Activated CD8-positive, alpha-beta memory T cell treated with anti-CD3 and anti-CD28 coated beads for 48 hours (primary cell): Measurements from ENCODE around the gene TMTC1.
"Not testable (repeated sequence)": the region's sequence is repeated elsewhere in the genome, so short reads cannot be mapped to it uniquely, and the experiment has no call there.

Source experiments
- DNase-seq, 3 experiments: peaks; one replicate each; pipeline ENCODE4 v3.0.0-alpha.2; 2020; ENCODE audit warnings: low read depth in 2 of 3, low spot score in 2 of 3

TMTC1 gene

DNA sequence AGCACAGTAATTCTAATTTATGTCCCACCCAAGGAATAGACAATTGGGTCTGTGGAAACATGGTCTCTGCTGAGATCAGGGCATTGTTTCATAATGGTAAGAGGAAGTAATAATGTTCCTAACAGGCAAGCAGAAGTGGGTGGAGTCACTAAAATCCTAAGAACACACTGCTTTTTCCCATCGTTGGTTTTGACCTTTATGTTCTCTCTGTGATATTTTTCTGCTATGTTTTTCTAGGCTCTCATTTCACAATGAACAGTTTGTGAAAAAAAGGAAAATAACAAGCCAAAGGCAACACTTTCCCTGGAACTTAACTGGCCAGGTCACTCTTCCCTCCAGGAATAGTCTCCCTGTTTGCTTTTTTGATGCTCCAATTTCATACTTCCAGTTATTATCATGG, 205.7 kb downstream of the TMTC1 start:
- DNase-seq = no peak

DNA sequence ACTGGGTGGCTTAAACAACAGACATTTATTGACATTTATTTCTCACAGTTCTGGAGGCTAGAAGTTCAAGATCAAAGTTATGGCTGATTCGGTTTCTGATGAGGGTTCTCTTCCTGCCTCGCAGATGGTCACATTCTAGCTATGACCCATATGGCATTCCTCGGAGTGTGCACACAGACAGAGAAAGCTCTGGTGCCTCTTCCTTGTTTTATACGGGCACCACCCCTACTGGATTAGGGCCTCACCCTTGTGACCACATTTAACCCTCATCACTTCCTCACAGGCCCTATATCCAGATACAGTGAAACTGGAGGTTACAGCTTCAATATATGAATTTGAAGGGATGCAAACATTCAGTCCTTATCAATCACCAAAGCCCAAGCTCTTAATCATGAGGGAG, 209.2 kb downstream of the TMTC1 start:
- DNase-seq = no peak

DNA sequence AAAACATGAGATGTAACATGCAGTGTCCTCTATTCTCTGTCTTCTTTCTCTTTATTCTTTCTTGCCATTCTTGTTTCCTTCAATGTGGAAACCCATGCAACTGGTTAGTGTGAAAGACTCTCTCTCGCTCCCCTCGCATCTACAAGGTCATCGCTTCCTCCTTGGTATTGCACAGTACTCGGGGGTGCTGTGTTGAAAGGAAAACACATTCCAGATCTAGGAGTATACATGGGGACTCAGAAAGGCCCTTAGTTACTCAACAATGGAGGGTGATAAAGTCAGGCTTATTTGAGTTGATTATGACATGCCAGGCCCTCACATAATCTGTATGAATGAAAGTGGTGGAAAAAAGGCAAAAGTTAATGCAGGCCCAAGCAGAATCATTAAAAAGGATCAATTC, 210.8 kb downstream of the TMTC1 start:
- no peak for DNase-seq

DNA sequence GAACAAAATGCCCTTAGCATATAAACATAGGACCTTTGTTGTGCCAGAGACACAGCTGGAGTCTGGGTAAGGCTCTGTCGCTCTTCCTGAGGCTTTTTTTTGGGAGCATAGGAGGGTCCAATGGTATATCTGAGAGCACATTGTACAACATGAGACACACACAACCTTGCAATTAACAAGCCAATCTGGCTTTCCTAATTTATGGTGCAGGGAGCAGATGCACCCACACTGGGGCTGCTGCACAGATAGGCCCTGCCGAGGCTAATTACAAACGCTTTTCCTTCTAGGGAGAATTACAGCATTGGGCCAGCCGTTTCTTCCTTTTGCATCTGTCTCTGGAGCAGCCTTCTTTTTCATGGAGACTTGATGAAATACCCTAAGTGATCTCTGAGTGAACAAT, 211.3 kb downstream of the TMTC1 start:
- no peak for DNase-seq

DNA sequence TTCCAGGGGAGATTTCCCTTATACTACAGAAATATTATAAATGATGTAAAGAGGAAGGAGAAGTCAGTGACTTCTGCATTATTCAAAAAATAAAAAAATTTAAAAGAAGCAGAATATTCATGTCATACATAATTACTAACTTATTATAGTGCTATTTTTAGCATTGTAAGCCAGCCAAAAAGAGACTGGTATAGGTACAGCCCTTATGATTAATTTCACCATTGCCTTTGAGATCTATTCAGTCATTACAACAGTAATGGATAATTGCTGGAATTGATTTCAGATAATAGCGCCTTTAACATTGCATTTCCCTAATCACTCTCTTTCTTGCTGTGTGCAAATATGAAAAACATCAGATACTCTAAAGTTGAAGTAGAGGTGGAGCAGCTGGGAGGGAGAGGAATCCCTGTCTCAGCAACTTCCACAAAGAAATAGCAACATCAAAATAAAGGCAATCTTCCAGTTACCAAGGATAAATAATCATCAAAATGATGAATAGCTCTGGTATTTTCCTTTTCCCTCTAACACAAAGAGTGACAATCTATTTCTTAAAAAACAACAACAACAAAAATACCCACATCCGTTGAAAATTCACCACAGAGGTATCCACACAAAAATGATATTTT, 214.5 kb downstream of the TMTC1 start:
- DNase-seq = no peak

DNA sequence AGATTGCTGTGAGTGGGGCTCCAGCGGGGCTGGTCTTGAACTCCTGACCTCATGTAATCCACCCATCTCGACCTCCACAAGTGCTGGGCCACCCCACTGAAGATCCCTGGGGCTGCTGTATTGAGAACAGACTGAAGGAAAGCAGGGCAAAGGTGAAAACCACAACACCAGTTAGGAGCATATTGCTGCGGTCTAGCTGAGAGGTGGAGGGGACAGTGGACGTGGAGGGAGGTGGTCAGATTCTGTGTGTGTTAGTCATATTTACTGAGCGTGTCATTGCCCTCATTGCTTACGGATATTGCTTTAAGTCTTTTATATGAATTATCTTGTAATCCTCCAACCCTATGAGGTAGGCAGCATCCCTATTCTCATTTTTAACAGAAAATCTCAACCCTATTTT, 217.3 kb downstream of the TMTC1 start:
- DNase-seq = no peak

DNA sequence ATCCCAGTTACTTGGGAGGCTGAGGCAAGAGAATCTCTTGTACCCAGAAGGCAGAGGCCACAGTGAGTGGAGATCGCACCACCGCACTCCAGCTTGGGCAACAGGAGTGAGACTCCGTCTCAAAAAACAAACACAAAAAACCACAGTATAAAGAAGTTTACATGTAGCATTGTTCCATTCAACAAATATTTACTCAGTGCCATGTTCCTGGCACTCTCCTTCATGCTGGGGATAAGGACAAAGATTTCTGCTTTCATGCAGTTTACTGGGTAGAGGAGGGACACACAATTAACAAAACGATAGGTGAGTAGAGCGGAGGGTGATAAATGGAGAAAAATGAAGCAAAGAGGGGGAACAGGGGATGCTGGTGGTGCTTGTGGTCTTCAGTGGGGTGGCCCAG, 218.0 kb downstream of the TMTC1 start:
- DNase-seq = no peak

DNA sequence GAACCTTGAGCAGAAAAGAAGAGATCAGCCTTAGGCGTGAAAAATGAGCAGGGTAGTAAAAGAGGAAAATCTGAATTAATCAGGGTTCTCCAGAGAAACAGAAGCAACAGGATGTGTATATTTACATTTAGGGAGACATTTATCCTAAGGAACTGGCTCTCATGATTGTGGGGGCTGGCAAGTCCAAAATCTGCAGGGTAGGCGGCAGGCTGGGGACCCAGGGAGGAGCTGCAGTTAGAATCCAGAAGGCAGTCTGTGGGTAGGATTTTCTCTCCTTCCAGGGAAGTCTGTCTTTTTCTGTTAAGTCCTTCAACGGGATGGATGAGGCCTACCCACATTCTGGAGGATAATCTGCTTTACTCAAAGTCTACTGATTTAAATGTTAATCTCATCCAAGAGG, 218.8 kb downstream of the TMTC1 start:
- DNase-seq = no peak

DNA sequence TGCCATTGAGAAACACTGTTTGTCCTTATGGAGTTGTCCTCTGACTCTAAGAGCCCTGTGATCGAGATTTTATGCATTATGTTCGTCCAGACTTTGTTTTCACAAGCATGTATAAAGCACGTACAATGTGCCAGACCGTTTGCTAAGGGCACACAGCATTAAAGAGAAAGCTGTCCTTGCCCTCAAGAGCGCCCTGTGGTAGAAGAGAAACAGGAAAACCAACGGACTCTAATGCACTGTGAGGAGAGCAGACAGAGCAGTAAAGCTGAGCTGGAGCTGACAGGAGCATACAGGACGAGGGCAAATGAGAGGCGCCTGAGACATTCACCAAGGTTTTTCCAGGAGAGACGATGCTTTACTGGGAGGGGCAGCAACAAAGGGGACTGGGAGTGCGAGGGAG, 220.1 kb downstream of the TMTC1 start:
- DNase-seq = no peak

DNA sequence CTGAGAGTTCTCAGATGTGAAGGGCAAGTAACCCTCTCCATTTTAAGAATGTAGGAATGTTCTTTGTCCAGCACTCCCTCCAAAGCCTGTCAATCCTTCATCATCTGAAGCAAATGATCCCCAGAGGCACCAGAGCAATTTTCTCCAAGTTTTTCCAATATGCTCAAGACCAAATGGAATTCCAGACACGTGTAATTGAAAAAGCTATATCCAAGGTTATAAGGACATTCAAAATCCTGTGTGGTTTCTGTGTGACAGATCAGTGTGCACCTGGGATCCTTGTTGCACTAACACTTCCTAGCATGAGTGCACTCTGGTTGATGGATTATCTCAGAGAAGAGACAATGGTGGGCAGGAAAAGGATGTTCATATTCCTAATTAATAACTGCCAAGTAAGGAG, 220.7 kb downstream of the TMTC1 start:
- no peak for DNase-seq

DNA sequence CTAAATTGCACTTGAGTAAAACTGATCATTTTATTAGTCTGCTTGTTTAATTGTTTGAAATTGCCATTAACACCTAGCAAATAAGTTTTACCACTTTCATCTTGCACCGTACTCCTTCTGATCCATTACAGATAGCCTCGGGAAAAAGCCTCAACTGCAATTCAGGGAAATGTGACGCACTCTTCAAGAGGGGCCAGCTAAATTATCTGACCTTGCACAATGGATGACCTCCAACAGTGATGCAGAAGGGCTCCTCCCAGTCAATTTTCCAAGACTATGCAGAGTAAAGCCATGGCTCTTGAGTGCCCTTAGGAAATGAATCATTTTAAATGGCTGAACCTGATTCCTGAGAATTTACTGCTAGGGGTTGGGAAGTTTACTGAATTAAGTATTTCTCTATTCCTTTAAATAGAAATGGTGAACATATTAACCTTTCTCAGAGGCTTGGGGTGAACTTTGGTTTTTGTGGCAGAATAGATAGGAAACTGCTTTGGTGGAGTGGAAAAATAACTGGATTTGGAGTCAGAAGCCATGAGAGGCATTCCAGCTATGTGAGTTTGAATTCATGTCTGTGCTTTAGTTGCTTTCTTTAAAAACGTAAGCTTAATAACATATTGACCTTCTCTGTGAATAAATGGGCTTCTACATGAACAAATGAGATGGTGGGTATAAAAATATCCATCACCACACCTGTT, 221.5 kb downstream of the TMTC1 start:
- DNase-seq = no peak

DNA sequence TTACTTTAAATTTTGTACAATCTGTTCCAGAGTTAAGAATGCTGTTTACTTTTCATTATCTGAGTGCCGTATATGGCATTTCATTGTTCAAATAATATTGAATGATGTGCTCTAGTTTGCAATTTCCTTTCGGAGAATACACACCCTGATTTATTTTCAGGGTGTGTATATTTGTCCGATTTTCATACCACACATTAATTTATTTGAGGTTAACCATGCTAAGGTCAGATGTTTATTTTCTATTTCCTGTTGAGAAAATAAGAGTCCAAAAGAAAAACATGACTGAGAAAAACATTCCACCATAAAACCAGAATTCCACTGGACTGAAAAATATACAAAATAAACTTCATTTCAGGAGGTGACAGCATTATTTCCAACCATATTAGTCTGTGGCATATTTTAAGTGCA, 222.1 kb downstream of the TMTC1 start:
- no peak for DNase-seq

DNA sequence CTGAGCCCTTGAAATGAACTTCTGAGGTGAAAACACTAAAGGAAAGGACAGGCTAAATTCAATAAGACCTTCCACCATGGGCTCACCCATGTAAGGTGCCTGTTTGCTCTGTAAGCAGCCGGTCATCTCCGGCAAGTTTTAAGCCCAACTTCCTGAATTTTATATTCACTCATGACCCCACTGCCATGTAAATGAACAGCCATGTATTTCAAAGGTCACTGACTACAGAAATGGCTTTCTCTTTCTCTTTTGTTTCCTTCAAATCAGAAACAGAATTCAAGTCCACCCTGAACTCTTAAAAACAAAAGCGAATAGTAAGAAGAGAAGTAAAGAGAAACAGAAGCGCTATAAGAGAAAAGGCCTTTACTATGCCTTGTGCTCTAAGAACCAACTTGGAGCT, 224.5 kb downstream of the TMTC1 start:
- no peak for DNase-seq

DNA sequence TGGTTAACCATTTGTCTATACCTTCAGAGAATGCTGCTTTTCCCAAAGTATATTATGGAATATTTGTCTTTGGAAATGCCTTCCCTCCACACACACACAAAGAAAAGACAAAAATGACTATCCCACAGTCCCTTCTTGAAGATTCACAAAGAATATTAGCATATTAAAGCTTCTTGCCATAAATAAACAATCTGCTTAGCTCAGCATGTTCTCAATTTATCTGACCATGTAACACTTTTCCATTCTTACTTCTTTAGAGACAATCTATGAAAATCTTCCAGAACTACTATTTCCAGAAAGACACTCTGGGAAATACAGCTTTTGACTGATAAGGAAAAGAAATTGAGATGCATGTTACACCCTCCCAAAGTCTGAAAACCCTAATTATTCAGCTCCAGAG, 227.4 kb downstream of the TMTC1 start:
- DNase-seq = no peak

DNA sequence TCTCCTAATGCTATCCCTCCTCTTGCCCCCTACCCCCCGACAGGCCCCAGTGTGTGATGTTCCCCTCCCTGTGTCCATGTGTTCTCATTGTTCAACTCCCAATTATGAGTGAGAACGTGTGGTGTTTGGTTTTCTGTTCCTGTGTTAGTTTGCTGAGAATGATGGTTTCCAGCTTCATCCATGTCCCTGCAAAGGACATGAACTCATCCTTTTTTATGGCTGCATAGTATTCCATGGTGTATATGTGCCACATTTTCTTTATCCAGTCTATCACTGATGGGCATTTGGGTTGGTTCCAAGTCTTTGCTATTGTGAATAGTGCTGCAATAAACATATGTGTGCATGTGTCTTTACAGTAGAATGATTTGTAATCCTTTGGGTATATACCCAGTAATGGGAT, 228.3 kb downstream of the TMTC1 start:
- not testable (repeated sequence) for DNase-seq

DNA sequence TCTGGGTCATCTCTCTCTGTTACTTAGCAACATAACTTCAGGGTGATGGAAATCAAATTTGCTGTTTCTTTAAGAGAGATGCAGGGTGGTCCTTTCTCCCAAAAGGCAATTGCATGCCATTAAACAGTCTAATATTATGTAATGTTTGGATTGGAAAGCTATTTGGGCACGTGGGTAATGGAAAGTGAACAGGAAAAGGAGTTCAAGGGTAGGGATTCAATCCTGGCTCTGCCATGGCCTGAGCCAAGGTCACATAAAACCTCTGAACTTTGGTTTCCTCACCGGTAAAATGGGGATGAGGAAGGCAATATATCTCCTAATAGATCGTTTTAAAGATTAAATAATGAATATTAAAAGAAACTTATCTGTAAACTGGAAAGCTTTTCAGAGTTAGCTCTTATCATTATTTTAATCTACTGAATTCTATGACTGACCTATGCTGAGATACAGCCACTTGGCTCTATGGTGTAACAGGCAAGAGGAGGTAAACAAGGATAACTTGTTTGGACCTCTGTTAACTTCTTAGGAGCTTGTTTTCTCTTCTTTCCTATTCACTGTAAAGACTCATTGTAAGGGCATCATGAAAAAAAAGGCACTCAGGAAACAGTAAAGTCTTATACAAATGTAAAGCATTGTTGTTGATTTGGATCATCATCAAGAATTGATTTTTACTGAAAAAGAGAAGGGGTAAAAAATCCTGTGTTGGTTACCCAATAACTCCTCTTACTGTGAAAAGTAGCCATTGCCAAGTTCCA, 230.6 kb downstream of the TMTC1 start:
- DNase-seq = no peak

DNA sequence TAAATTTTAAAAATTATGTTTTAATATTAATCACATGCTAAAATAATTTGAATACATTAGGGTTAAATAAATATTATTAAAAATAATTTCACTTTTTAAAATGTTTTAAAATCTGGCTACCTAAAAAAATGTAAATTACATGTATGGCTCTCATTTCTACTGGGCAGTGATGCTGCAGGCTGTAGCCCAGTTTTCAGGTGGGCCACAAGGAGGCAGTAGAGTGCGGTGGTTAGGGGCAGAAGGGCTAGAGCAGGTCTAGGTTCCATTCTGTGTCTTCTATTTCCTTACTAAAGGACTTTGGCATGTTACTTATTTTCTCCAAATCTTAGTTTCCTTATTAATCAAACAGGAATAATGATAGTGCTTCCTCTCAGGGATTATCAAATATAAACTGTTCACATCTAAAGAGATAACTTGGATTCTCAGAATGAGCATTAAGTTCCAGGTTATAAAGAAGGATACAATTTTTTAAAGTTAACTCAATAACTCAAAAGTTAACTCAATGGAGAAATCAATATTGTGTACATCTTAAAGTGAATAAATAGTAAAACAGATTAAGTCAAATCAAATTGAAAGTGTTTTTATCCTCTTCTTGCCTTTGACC, 231.3 kb downstream of the TMTC1 start:
- DNase-seq = peak; percentile 17 to 20 (median 18)

DNA sequence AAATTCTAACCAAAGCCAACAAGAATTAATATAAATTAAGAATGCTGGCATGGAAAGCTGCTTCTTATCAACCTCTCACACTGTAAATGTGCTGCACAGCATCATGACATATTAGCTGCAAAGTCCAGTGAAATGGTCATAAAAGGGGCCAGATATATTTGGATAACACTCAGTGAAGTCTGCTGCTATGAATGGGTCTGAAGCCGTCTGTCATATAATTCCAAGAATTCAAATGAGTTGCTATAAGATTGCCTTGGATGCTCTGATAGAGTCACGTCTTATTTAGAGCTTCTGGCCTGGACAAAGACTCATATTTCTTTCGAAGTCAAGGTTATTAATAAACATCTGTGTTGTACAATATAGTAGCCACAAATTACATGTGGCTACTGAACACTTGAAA, 231.9 kb downstream of the TMTC1 start:
- no peak for DNase-seq

DNA sequence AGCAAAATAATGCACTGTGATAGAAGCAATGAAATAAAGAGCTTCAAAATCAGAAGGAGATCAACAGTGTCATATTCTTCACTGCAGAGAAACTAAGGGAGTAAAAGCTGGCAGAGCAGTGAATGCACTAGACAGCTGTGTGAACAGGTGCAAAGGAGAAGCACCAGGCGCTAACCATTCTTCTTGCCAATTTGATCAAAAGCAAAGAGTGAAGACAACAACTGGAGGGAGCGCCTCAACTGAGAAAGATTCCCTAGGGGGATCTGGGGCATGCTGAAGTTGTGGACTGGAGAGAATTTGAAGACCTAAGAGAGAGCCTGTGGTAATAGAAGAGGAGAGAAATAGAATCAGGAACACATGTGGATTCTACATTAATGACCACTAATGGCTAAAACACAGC, 235.9 kb downstream of the TMTC1 start:
- DNase-seq = no peak

DNA sequence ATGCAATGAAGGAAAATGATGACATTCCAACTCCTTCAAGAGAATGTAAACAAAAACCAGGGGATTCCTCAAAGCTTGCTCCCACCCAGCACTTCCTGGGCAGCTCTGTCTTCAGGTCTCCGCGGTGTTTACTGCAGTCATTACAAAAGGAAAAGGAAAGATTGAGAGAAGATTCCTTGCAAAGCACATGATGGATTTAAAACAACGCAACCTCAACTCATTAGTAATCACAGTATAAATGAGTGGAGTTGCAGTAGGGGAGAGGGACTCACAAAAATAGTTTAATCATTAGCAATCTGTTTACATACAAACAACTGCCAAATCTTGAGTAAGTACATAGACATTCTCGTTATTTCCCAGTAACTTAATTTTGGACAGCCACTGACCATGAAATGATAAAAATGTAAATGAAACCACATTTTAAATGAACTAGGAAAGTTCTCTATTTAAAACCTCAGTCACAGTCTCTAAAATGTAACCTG, 236.6 kb downstream of the TMTC1 start:
- no peak for DNase-seq

DNA sequence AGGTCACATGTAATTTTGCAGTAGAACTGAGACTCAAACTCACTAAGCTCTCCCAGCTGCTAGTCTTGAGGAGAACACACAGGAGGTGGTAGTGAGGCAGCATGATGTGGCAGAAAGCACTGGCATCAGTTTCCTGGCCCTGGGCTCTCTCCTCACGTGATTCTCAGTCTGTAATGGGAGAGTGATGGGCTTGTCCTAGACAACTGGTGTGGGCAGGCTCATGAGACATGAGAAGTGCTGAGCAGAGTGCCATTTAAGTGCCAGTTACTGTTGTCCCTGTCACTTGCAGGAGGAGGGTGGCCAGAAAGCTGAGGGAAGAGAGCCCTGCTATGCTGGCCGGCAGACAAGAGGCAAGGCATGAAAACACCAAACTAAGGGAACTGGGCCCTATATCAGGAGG, 237.7 kb downstream of the TMTC1 start:
- DNase-seq = no peak

DNA sequence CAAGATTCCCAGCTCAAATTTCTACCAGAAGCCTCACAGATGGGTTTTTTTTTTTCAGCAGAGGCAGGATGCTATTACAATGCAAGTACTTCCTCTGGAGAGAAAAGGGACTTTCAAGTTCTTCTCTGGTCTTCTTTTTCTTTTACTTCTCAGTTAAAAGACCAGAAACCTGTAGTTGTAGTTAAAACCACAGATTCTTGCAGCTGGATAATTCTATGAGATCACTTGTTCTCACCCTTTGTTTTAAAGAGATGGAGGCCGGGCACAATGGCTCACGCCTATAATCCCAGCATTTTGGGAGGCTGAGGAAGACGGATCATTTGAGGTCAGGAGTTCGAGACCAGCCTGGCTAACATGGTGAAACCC, 238.7 kb downstream of the TMTC1 start:
- no peak for DNase-seq
